Spleen (tissue), 11 donors: ENCODE data around the gene TET2. TPM values are rescaled to one million over a fixed set of nuclear protein-coding genes. Genes with fewer than 3 reads are reported as not detected.
A peak's percentile ranks its signal among the peaks of the same experiment; 100 is the strongest.

ENCODE experiments used
- DNase-seq: peaks from one replicate; pipeline ENCODE4 v3.0.0-alpha.2; 2020
- H3K27ac ChIP-seq, 8 donors: fragments of 200-600 bp; sonication (generic) in 7 of 8; 1 replicate in 4 of 8; 2 replicates in 4 of 8; pipeline versions ENCODE4 v1.5.0 to v1.8.0; 2016 to 2021; ENCODE audit warnings: inconsistent platforms in 4 of 8, mild to moderate bottlenecking in 4 of 8, moderate library complexity in 1 of 8
- H3K27me3 ChIP-seq, 7 donors: fragments of 200-600 bp; sonication (generic) in 6 of 7; replicated peaks in 1 of 7; 1 replicate in 4 of 7; 2 replicates in 3 of 7; pipeline versions ENCODE4 v1.5.0 to v1.8.0; 2016 to 2021; ENCODE audit warnings: inconsistent platforms in 3 of 7, mild to moderate bottlenecking in 1 of 7
- H3K36me3 ChIP-seq, 6 donors: fragments of 200-600 bp; sonication (generic) in 5 of 6; 1 replicate in 4 of 6; 2 replicates in 2 of 6; pipeline versions ENCODE4 v1.5.0 to v1.8.0; 2016 to 2021; ENCODE audit warnings: inconsistent platforms in 2 of 6
- H3K4me1 ChIP-seq, 6 donors: fragments of 200-600 bp; sonication (generic) in 5 of 6; 1 replicate in 3 of 6; 2 replicates in 3 of 6; pipeline versions ENCODE4 v1.5.0 to v1.8.0; 2016 to 2021; ENCODE audit warnings: inconsistent platforms in 3 of 6
- H3K4me3 ChIP-seq, 8 donors: fragments of 200-600 bp; sonication (generic) in 7 of 8; 1 replicate in 4 of 8; 2 replicates in 4 of 8; pipeline versions ENCODE4 v1.5.0 to v1.8.0; 2016 to 2021; ENCODE audit warnings: inconsistent platforms in 4 of 8, mild to moderate bottlenecking in 4 of 8, moderate library complexity in 2 of 8
- H3K9me3 ChIP-seq, 8 donors: fragments of 200-600 bp; sonication (generic) in 7 of 8; 1 replicate in 4 of 8; 2 replicates in 4 of 8; pipeline versions ENCODE4 v1.5.0 to v1.8.0; 2016 to 2021; ENCODE audit warnings: inconsistent platforms in 4 of 8
- CTCF ChIP-seq, 11 experiments: fragments of 200-600 bp in 7 of 11; fragments of 450-650 bp in 4 of 11; sonication (generic) in 4 of 11; IDR thresholded peaks in 8 of 11; conservative IDR thresholded peaks in 3 of 11; 1 replicate in 7 of 11; 2 replicates in 4 of 11; pipeline versions ENCODE4 v1.4.0 to v1.8.0; 2016 to 2021; ENCODE audit warnings: antibody characterized with exemption in 11 of 11, inconsistent platforms in 4 of 11, mild to moderate bottlenecking in 1 of 11
- POLR2A ChIP-seq, 3 donors: fragments of 450-650 bp; IDR thresholded peaks; one replicate each; pipeline ENCODE4 v1.5.1; 2017; ENCODE audit warnings: antibody characterized with exemption in 3 of 3, mild to moderate bottlenecking in 1 of 3
- POLR2AphosphoS5 ChIP-seq, 3 donors: sonication (generic); formaldehyde crosslinking; IDR thresholded peaks; one replicate each; pipeline ENCODE4 v1.5.1; 2017; ENCODE audit warnings: antibody characterized with exemption in 3 of 3
- WGBS, 5 donors: extraction: QIAGEN DNeasy Blood & Tissue Kit in 3 of 5; methylation state at CpG; one replicate each; pipeline versions ENCODE4 v1.1.5 to v1.1.7; 2013 to 2018; 5-methylcytosine and 5-hydroxymethylcytosine counted together
- intact Hi-C: fragments of 100-400 bp; cut with DNase I; formaldehyde crosslinking; loops from one replicate; pipeline ENCODE4 v1.15.0; 2023; ENCODE audit warnings: low total_unique reads
- polyA plus RNA-seq, 3 donors: library from polyadenylated mRNA; stranded (reverse); fragments of 200-250 nt; gene quantifications; one replicate each; pipeline ENCODE4 v1.2.1, GENCODE V29; 2013
- total RNA-seq, 7 donors: library from RNA; depleted of rRNA in 3 of 7; stranded (reverse); fragments of >200 nt in 3 of 7; fragmentation: NEBNext Ultra II Directional in 4 of 7; extraction: Animal tissue kit (Norgen Biotek cat#: 25700) in 4 of 7; gene quantifications; one replicate each; pipeline versions ENCODE4 v1.1.0 to v1.2.1, GENCODE V29; 2016 to 2021
- donor health status: healthy with polysubstance abuse.
- donor health status: DM: no; HTN: no; CAD: no; lungs with moderate emphysema.
- donor health status: DM: no; HTN: no; CAD: no.
- donor health status: Bipolar disorder and iron deficiency.
- donor health status: healthy.
- donor health status: DM: no; HTN: no; CAD: no.
- donor health status: DM: yes; HTN: yes; CAD: no.

TET2 gene
- total and polyA plus RNA-seq, 10 donors: 2.5 to 70.4 (median 45.0) TPM

DNA sequence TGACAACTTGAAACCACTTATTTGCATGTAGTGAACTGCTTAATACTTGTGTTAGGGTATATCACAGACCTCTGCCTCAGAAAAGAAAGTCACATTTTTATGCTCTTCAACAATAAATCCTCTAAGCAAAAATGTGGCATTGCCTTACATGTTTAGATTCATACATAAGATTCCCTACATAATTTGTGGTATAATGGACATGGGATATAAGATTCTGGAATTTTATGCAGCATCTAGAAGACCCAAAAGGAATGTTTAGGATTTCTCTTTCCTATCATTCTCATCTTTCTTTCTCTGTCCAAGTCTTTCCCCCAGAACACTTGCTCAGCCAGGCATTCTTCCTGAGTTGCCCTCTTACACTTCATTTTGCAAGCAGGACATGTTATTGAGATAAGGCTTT, 37.7 kb upstream of the TET2 start:
- DNase-seq: no peak
- no peaks in the 10 kb centered on the region for H3K9me3 ChIP-seq
- H3K4me1 ChIP-seq: peaks cover 0 to 8% (median 3%) of the 10 kb centered on the region in 6 donors
- intact Hi-C loops: no loop called here
- H3K36me3 ChIP-seq: no peaks in the 10 kb centered on the region
- H3K4me3 ChIP-seq: no peak overlapping the region
- no peaks in the 10 kb centered on the region for H3K27me3 ChIP-seq
- TF ChIP-seq CTCF (IDR thresholded peaks at IDR 0.05 in 8 of 11, conservative IDR thresholded peaks at IDR 0.05 in 3 of 11): no peak
- no peak for TF ChIP-seq POLR2A (IDR thresholded peaks at IDR 0.05)
- TF ChIP-seq POLR2AphosphoS5 (IDR thresholded peaks at IDR 0.05): no peak
- no peak overlapping the region for H3K27ac ChIP-seq

- Histone ChIP-seq H3K27me3 (no peaks in the 10 kb centered on the region), H3K36me3 (no peaks in the 10 kb centered on the region), H3K9me3 (no peaks in the 10 kb centered on the region), H3K27ac (no peak overlapping the region), H3K4me3 (no peak overlapping the region), H3K4me1 (peaks cover 0 to 14% (median 4%) of the 10 kb centered on the region in 6 donors)
- DNase-seq: no peak
- no peak for TF ChIP-seq CTCF (IDR thresholded peaks at IDR 0.05 in 8 of 11, conservative IDR thresholded peaks at IDR 0.05 in 3 of 11)
- TF ChIP-seq POLR2A (IDR thresholded peaks at IDR 0.05): no peak
- TF ChIP-seq POLR2AphosphoS5 (IDR thresholded peaks at IDR 0.05): no peak
- intact Hi-C loops: no loop called here
- 60 to 90% (median 67%) methylated on average over 1 of the region's 1 CpG for WGBS, 5 donors
Observed at GRCh38 chr4:105112274-105112673, 34.4 kb upstream of the TET2 start.

DNA sequence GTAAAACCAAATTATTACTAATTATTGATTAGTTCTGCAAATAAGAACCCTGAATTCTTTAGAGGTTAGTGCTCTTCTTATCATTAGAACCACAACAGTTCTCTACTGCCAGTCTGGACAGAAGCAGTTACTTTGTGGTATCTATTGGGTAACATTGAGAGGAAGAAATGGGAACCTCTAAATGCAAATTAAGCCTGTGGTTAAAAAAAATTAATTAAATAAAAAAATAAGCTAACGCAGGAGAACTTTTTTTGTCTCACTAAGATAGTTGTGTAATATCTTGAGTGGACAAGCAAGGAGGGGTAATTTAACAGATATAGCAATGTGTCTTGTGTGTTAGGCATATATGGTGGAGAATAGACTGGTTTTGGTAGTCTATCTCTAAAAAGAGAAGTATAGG, 32.9 kb upstream of the TET2 start:
- Histone ChIP-seq H3K27ac (peak overlapping the region in 5 of 8 donors; percentile 27 to 76 (median 34)), H3K27me3 (no peaks in the 10 kb centered on the region), H3K4me1 (peaks cover 0 to 14% (median 4%) of the 10 kb centered on the region in 6 donors), H3K9me3 (no peaks in the 10 kb centered on the region), H3K36me3 (no peaks in the 10 kb centered on the region), H3K4me3 (no peak overlapping the region)
- no peak for TF ChIP-seq POLR2A (IDR thresholded peaks at IDR 0.05)
- no peak for TF ChIP-seq CTCF (IDR thresholded peaks at IDR 0.05 in 8 of 11, conservative IDR thresholded peaks at IDR 0.05 in 3 of 11)
- no peak for TF ChIP-seq POLR2AphosphoS5 (IDR thresholded peaks at IDR 0.05)
- no peak for DNase-seq
- intact Hi-C loops: no loop called here
- WGBS, 5 donors: 21 to 34% (median 30%) methylated on average over 1 of the region's 1 CpG

DNA sequence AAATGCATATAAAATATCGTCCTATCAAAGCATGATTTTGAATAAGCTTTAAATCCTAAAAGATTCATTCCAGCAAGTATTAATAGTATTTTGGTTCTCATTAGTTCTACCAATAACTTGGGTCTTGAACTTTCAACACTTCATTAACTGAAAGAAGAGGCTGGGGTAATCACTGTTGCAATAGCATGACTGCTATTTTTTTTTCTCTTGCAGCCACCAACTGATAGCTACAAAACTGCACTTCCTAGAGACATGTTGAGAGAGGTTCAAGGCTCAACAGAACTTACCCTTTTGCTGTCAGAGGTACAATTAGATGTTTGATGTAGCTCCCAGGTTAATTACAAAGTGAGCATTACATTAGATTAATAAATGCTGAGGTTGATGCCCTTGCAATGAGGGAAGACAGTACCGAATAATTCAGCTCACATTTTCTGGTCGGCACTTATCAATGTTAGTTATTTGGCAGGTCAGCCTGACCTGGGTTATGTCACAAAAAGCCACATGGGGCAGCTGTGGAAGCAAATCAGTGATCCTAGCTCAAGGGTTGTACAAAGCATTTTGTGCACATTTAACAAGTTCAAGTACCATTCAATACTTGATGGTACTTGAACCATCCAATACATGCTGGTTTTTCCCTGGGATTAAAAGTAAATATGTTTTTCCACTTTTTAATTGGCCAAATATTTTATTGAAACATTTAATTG, 29.9 kb upstream of the TET2 start:
- Histone ChIP-seq H3K36me3 (no peaks in the 10 kb centered on the region), H3K4me1 (peaks cover 0 to 20% (median 4%) of the 10 kb centered on the region in 6 donors), H3K4me3 (no peak overlapping the region), H3K27me3 (no peaks in the 10 kb centered on the region), H3K27ac (peak overlapping the region in 4 of 8 donors; percentile 35 to 73 (median 52)), H3K9me3 (no peaks in the 10 kb centered on the region)
- WGBS, 5 donors: 67 to 82% (median 78%) methylated on average over 3 of the region's 3 CpGs
- DNase-seq: no peak
- intact Hi-C loops: no loop called here
- TF ChIP-seq POLR2AphosphoS5 (IDR thresholded peaks at IDR 0.05) (no peak), POLR2A (IDR thresholded peaks at IDR 0.05) (no peak), CTCF (IDR thresholded peaks at IDR 0.05 in 8 of 11, conservative IDR thresholded peaks at IDR 0.05 in 3 of 11) (no peak)
